Suprapubic skin (tissue), 4 donors: ENCODE results near the gene SLC16A3.

Experiments used
- CTCF ChIP-seq, 2 donors: fragments of 200-600 bp in 1 of 2; fragments of 450-650 bp in 1 of 2; sonication (generic) in 1 of 2; IDR thresholded peaks; one replicate each; pipeline ENCODE4 v1.5.1; 2016 to 2019; ENCODE audit warnings: antibody characterized with exemption in 2 of 2, mild to moderate bottlenecking in 1 of 2, moderate library complexity in 1 of 2
- EP300 ChIP-seq: sonication (generic); formaldehyde crosslinking; IDR thresholded peaks from one replicate; pipeline ENCODE4 v1.6.1; 2017; ENCODE audit warnings: antibody characterized with exemption
- POLR2A ChIP-seq, 2 donors: fragments of 450-650 bp; IDR thresholded peaks; one replicate each; pipeline ENCODE4 v1.6.1; 2017; ENCODE audit warnings: antibody characterized with exemption in 2 of 2, mild to moderate bottlenecking in 2 of 2, moderate library complexity in 2 of 2
- POLR2AphosphoS5 ChIP-seq, 3 donors: sonication (generic); formaldehyde crosslinking; IDR thresholded peaks; one replicate each; pipeline ENCODE4 v1.6.1; 2017; ENCODE audit warnings: antibody characterized with exemption in 3 of 3

GRCh38 chr17:82204831-82205719 is 23.8 kb upstream of the SLC16A3 start:
- no peak for TF ChIP-seq POLR2AphosphoS5 (IDR thresholded peaks at IDR 0.05)
- no peak for TF ChIP-seq CTCF (IDR thresholded peaks at IDR 0.05)
- TF ChIP-seq POLR2A (IDR thresholded peaks at IDR 0.05), result no peak
- no peak for TF ChIP-seq EP300
